HG03460 (cell line): ENCODE measurements around the gene B9D1.

ENCODE experiments used
- ATAC-seq: cut with Tn5 transposase; IDR thresholded peaks from one replicate; pipeline ENCODE4 v1.9.1; 2021; ENCODE audit not compliant: unreplicated experiment

The B9D1 gene

GRCh38 chr17:19377602-19378415 is 15.3 kb upstream of the B9D1 start:
- ATAC-seq: peak; percentile 91

- ATAC-seq: no peak
These were observed 14.3 kb upstream of the B9D1 start for GRCh38 chr17:19376811-19377210.

- ATAC-seq: no peak
These were observed 13.2 kb upstream of the B9D1 start for GRCh38 chr17:19375732-19376131.

- no peak for ATAC-seq
These were observed 11.6 kb upstream of the B9D1 start for GRCh38 chr17:19374136-19374535.

GRCh38 chr17:19372866-19373504 is 10.5 kb upstream of the B9D1 start:
- ATAC-seq: no peak

GRCh38 chr17:19372439-19372838 is 9.9 kb upstream of the B9D1 start:
- no peak for ATAC-seq

- no peak for ATAC-seq
These were observed 9.5 kb upstream of the B9D1 start for GRCh38 chr17:19372011-19372370.

- no peak for ATAC-seq
These were observed 8.9 kb upstream of the B9D1 start for GRCh38 chr17:19371259-19372010.

GRCh38 chr17:19370493-19370960 is 8.0 kb upstream of the B9D1 start:
- ATAC-seq: peak; percentile 61

- no peak for ATAC-seq
These were observed 7.4 kb upstream of the B9D1 start for GRCh38 chr17:19369846-19370492.

GRCh38 chr17:19369107-19369778 is 6.7 kb upstream of the B9D1 start:
- ATAC-seq: no peak

GRCh38 chr17:19368229-19368628 is 5.7 kb upstream of the B9D1 start:
- ATAC-seq: no peak

- ATAC-seq: no peak
These were observed 4.1 kb upstream of the B9D1 start for GRCh38 chr17:19366637-19366972.

- no peak for ATAC-seq
These were observed 3.5 kb upstream of the B9D1 start for GRCh38 chr17:19365833-19366636.

GRCh38 chr17:19365499-19365817 is 2.9 kb upstream of the B9D1 start:
- ATAC-seq: no peak

GRCh38 chr17:19364699-19365498 is 2.4 kb upstream of the B9D1 start:
- no peak for ATAC-seq

- no peak for ATAC-seq
These were observed 1.0 kb upstream of the B9D1 start for GRCh38 chr17:19363460-19364035.

GRCh38 chr17:19363114-19363438 is 553 bp upstream of the B9D1 start:
- no peak for ATAC-seq

- ATAC-seq: no peak
These were observed 613 bp downstream of the B9D1 start for GRCh38 chr17:19361944-19362276.
